Measurements from ENCODE around the gene SHISA8. TPM values are rescaled to one million over a fixed set of nuclear protein-coding genes. Genes with fewer than 3 reads are reported as not detected.

The SHISA8 gene
- total and polyA plus RNA-seq, 8 donors, result 0.15 TPM; not detected in 7

DNA sequence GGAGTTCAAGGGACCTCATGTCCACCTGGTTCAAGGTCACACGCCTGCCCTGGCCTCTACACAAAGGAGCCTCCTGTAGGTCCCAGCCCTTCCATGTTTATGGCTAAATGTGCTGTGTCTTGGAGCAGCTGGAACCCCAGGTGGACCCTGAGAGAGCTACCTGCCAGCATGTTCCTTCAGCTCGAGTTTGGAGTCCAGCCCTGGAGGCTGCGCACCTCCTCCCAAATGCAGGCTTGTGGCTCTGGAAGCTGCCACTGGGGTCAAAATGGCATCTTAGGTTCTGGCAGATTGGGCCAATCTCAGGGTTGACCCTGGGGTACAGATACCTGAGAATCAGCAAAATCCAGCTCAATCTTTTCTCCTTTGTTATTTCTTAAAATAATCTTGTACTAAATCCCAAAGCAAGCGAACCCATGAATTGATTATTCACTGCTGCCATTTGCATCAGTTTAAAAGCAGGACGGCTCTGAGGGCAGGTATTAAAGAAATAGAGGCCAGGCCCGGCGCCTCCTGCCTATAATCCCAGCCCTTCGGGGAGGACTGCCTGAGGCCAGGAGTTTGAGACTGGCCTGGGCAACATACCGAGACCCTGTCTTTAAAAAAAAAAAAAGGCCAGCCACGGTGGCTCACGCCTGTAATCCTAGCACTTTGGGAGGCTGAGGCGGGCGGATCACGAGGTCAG is 8.9 kb upstream of the SHISA8 start:
- TF ChIP-seq POLR2AphosphoS5 (IDR thresholded peaks at IDR 0.05) (no peak), EP300 (IDR thresholded peaks at IDR 0.05) (no peak), POLR2A (IDR thresholded peaks at IDR 0.05) (no peak)
- TF ChIP-seq, protein P1, sequence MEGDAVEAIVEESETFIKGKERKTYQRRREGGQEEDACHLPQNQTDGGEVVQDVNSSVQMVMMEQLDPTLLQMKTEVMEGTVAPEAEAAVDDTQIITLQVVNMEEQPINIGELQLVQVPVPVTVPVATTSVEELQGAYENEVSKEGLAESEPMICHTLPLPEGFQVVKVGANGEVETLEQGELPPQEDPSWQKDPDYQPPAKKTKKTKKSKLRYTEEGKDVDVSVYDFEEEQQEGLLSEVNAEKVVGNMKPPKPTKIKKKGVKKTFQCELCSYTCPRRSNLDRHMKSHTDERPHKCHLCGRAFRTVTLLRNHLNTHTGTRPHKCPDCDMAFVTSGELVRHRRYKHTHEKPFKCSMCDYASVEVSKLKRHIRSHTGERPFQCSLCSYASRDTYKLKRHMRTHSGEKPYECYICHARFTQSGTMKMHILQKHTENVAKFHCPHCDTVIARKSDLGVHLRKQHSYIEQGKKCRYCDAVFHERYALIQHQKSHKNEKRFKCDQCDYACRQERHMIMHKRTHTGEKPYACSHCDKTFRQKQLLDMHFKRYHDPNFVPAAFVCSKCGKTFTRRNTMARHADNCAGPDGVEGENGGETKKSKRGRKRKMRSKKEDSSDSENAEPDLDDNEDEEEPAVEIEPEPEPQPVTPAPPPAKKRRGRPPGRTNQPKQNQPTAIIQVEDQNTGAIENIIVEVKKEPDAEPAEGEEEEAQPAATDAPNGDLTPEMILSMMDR (IDR thresholded peaks at IDR 0.05), result no peak
- Histone ChIP-seq H3K36me3 (no peaks in the 10 kb centered on the region), H3K4me1 (peaks cover 20 to 34% (median 28%) of the 10 kb centered on the region in 4 donors), H3K9me3 (no peaks in the 10 kb centered on the region), H3K4me3 (no peak overlapping the region), H3K27me3 (peaks cover 0 to 79% (median 35%) of the 10 kb centered on the region in 3 donors), H3K27ac (no peak overlapping the region)
- DNase-seq, result no peak
- 87 to 94% (median 91%) methylated on average over 13 to 14 of the region's 14 CpGs for WGBS, 5 donors
- intact Hi-C loops (cut with DNase I; ENCODE audit: low total_unique reads), result no loop called here

DNA sequence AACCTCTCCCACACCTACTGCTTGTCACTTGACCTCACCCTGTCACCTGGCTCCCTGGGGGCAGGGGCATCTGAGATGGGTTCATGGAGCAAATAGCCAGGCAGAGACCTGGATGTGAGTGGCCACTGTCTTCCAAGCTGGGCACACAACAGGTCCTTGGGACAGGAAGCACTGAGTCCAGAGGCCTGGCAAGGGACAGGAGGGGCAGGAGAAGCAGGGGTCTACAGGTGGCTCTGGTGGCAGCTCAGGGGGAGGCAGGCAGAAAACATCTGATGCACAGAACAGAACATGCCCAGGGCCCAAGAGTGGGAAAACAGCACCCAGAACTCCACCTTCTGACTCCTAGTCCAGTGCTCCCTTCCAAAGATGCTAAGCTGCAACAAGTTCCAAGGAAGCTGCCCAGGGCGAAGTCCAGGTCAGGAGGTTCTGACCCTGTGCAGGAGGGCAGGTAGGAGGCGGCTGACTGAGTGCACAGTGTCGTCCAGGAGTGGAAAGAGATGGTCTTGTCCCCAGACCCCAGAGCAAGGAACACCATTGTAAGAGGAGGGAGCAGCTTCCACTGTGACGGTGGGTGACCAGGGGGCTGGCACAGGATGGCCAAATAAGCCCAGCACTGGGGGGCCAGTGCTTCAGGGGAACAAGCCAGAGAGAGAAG is 8.2 kb upstream of the SHISA8 start:
- Histone ChIP-seq H3K36me3 (no peaks in the 10 kb centered on the region), H3K4me3 (no peak overlapping the region), H3K27me3 (peaks cover 0 to 83% (median 35%) of the 10 kb centered on the region in 3 donors), H3K4me1 (peaks cover 20 to 39% (median 33%) of the 10 kb centered on the region in 4 donors), H3K27ac (no peak overlapping the region), H3K9me3 (no peaks in the 10 kb centered on the region)
- no peak for TF ChIP-seq EP300 (IDR thresholded peaks at IDR 0.05)
- intact Hi-C loops (cut with DNase I; ENCODE audit: low total_unique reads), result no loop called here
- 89 to 91% (median 90%) methylated on average over 4 of the region's 4 CpGs for WGBS, 5 donors
- DNase-seq, result no peak

DNA sequence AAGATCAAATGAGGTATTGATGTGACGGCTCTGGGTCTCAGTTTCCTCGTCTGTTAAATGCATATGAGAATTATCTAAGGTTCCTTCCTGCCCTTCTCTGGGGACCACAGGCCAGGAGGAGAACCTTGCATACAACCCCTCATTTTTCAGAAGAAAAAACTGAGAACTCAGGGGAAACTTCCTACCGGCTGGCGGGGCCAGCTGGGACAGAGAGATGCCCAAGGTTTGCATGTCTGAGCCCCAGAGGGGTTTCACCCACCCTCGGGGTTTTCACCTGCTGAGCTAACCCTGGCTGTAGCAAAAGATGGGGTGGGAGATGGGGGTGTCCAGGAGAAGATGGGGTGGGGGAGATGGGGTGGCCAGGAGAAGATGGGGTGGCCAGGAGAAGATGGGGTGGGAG is 7.5 kb upstream of the SHISA8 start:
- no peak overlapping the region for H3K4me3 ChIP-seq
- WGBS, 5 donors, result 83 to 89% (median 86%) methylated on average over 5 of the region's 5 CpGs

DNA sequence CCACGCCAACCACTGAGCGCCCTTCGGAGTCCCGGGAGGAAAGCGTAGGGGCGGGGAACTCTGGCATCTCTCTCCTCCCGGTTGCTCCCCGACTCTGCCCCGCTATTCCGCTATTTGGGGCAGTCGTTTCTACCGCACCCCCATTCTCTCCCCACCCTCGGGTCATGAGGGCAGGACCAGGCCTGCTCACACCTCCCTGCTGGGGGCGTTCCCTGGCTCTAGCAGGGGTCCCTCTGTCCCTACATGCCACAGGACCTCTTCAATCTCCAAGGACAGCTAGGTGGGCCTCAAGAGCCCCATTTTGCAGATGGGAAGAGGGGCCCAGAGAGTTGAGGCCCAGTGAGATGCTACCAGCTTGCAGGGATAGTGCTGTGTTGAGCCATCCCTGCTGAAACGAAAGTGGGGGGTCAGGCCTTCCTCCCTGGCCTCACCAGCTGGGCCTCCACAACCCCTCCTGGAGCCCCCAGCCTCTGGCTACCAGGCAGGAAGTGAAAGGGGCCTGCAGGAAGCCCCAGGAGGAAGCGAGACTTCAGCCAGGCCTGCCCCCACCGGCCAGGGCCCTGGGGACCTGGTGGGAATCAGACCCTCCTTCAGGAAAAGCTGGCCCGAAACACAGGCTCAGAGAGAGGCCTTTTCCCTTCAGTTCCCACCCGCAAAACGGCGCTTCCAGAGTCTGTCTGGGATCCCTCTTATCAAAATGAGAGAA is 5.5 kb upstream of the SHISA8 start:
- Histone ChIP-seq H3K9me3 (no peaks in the 10 kb centered on the region), H3K36me3 (no peaks in the 10 kb centered on the region), H3K4me1 (peaks cover 9 to 32% (median 24%) of the 10 kb centered on the region in 4 donors), H3K27ac (peak overlapping the region in 3 of 5 donors; percentile 13 to 54 (median 21)), H3K4me3 (peak overlapping the region; percentile 45 to 62 (median 52)), H3K27me3 (peaks cover 4 to 83% (median 45%) of the 10 kb centered on the region in 3 donors)
- intact Hi-C loops (cut with DNase I; ENCODE audit: low total_unique reads), result no loop called here
- WGBS, 5 donors, result 52 to 63% (median 56%) methylated on average over 15 to 21 of the region's 21 CpGs
- no peak for DNase-seq
- TF ChIP-seq POLR2A (IDR thresholded peaks at IDR 0.05), result no peak
- TF ChIP-seq POLR2AphosphoS5 (IDR thresholded peaks at IDR 0.05), result no peak
- TF ChIP-seq, protein P1 (IDR thresholded peaks at IDR 0.05), result no peak
- TF ChIP-seq EP300 (IDR thresholded peaks at IDR 0.05), result no peak

More for the DNA sequence above, 7.5 kb upstream of the SHISA8 start:
- H3K27me3 ChIP-seq, result peaks cover 0 to 83% (median 41%) of the 10 kb centered on the region in 3 donors
- intact Hi-C loops (cut with DNase I; ENCODE audit: low total_unique reads), result no loop called here
- H3K36me3 ChIP-seq, result no peaks in the 10 kb centered on the region
- H3K9me3 ChIP-seq, result no peaks in the 10 kb centered on the region
- DNase-seq, result no peak
- TF ChIP-seq, protein P1 (IDR thresholded peaks at IDR 0.05), result no peak
- TF ChIP-seq EP300 (IDR thresholded peaks at IDR 0.05) (no peak), POLR2A (IDR thresholded peaks at IDR 0.05) (no peak), POLR2AphosphoS5 (IDR thresholded peaks at IDR 0.05) (no peak)
- peaks cover 20 to 44% (median 37%) of the 10 kb centered on the region in 4 donors for H3K4me1 ChIP-seq
- H3K27ac ChIP-seq, result no peak overlapping the region

Measured in stomach (tissue), 9 donors.